OCI-LY7 (cell line): Measurements from ENCODE around the gene IL13RA2. TPM values are rescaled to one million over a fixed set of nuclear protein-coding genes. Genes with fewer than 3 reads are reported as not detected.

Experiments
- BruUV-seq: library from RNA; stranded (reverse); fragments of 400-500 nt; replicated peaks from 2 replicates; lab custom pipeline; 2021; lab: Mats Ljungman, UMichigan
- CTCF ChIA-PET: fragments of 300-600 bp; sonication (Branson Sonifier 250); formaldehyde crosslinking; loops from one replicate; lab custom pipeline; 2022; ENCODE audit warnings: antibody characterized with exemption; ENCODE audit not compliant: unreplicated experiment; lab: Charles Lee
- POLR2A ChIA-PET: fragments of 300-600 bp; sonication (Branson Sonifier 250); formaldehyde crosslinking; loops from one replicate; lab custom pipeline; 2022; ENCODE audit warnings: antibody characterized with exemption; lab: Charles Lee
- DNase-seq: peaks from one replicate; pipeline ENCODE4 v3.0.0-alpha.2; 2015; ENCODE audit warnings: low spot score
- H2AFZ ChIP-seq: fragments of 200-600 bp; sonication (generic), shearing (Covaris generic); 2 replicates; pipeline ENCODE4 v1.6.1; 2014; ENCODE audit warnings: mild to moderate bottlenecking, antibody characterized with exemption, low read length, moderate library complexity
- H3K27ac ChIP-seq: fragments of 200-600 bp; sonication (generic); 2 replicates; pipeline ENCODE4 v1.5.1; 2014; ENCODE audit warnings: mixed run types, low read depth, mild to moderate bottlenecking, moderate library complexity, low read length, inconsistent platforms; ENCODE audit not compliant: poor library complexity, severe bottlenecking
- H3K36me3 ChIP-seq: fragments of 200-600 bp; sonication (generic); 2 replicates; pipeline ENCODE4 v1.6.1; 2014; ENCODE audit warnings: mild to moderate bottlenecking, antibody characterized with exemption, low read length, moderate library complexity, mixed read lengths; ENCODE audit not compliant: insufficient read depth
- H3K4me1 ChIP-seq: fragments of 200-600 bp; sonication (generic); 2 replicates; pipeline ENCODE4 v1.5.1; 2014; ENCODE audit warnings: mild to moderate bottlenecking, low read length; ENCODE audit not compliant: insufficient read depth, poor library complexity, severe bottlenecking
- H3K4me2 ChIP-seq: fragments of 200-600 bp; sonication (generic); 2 replicates; pipeline ENCODE4 v1.6.1; 2014; ENCODE audit warnings: mild to moderate bottlenecking, low read length
- H3K4me3 ChIP-seq: fragments of 200-600 bp; sonication (generic); 2 replicates; pipeline ENCODE4 v1.5.1; 2014; ENCODE audit warnings: mild to moderate bottlenecking, low read depth, low read length; ENCODE audit not compliant: poor library complexity, severe bottlenecking
- H3K79me2 ChIP-seq: fragments of 200-600 bp; sonication (generic); 2 replicates; pipeline ENCODE4 v1.6.1; 2016; ENCODE audit warnings: low read depth, mild to moderate bottlenecking, low read length, moderate library complexity, mixed read lengths; ENCODE audit not compliant: insufficient read depth
- H3K9me2 ChIP-seq: fragments of 200-600 bp; sonication (generic); 2 replicates; pipeline ENCODE4 v1.6.1; 2016; ENCODE audit warnings: mild to moderate bottlenecking, low read length, mixed read lengths; ENCODE audit not compliant: insufficient read depth
- H3K9me3 ChIP-seq: fragments of 200-600 bp; sonication (generic); 2 replicates; pipeline ENCODE4 v1.6.1; 2014; ENCODE audit warnings: mild to moderate bottlenecking, mixed run types, low read length, mixed read lengths
- H4K20me1 ChIP-seq: fragments of 200-600 bp; sonication (generic); 2 replicates; pipeline ENCODE4 v1.6.1; 2014; ENCODE audit warnings: mild to moderate bottlenecking, antibody characterized with exemption, low read length, moderate library complexity, mixed read lengths; ENCODE audit not compliant: insufficient read depth
- CTCF ChIP-seq: fragments of 200-600 bp; sonication (generic); conservative IDR thresholded peaks from 2 replicates; pipeline ENCODE4 v1.5.1; 2014; ENCODE audit warnings: mild to moderate bottlenecking, antibody characterized with exemption, low read length, moderate library complexity, mixed read lengths
- EZH2phosphoT487 ChIP-seq: fragments of 200-600 bp; sonication (generic); IDR thresholded peaks from 2 replicates; pipeline ENCODE4 v1.6.1; 2018; ENCODE audit warnings: low read depth, borderline replicate concordance, mild to moderate bottlenecking, mixed run types, antibody characterized with exemption, low read length, moderate library complexity, mixed read lengths
- intact Hi-C: fragments of 100-400 bp; cut with micrococcal nuclease; formaldehyde crosslinking; loops from one replicate; pipeline ENCODE4 v1.10.0; 2022; ENCODE audit not compliant: unreplicated experiment
- total RNA-seq, 2 experiments: library from RNA; depleted of rRNA in 1 of 2; stranded (reverse); fragments of >200 nt in 1 of 2; shearing (Covaris generic) in 1 of 2; gene quantifications; 2 replicates each; pipeline ENCODE4 v1.2.3, GENCODE V29; 2014 to 2022

Gene IL13RA2
- total RNA-seq, 2 experiments from 2014 or later, result not detected

- H3K4me1 ChIP-seq, result no peaks in the 10 kb centered on the region
- no peak for DNase-seq
- TF ChIP-seq CTCF (no peak), EZH2phosphoT487 (no peak)
- H2AFZ ChIP-seq, result no peak overlapping the region
- CTCF ChIA-PET, result no interaction called here
- no peaks in the 10 kb centered on the region for H4K20me1 ChIP-seq
- no peak overlapping the region for H3K4me2 ChIP-seq
- no peak overlapping the region for H3K4me3 ChIP-seq
- no TSS peak for BruUV-seq
- no peak overlapping the region for H3K27ac ChIP-seq
- H3K9me2 ChIP-seq, result no peaks in the 10 kb centered on the region
- intact Hi-C loops, result no loop called here
- POLR2A ChIA-PET, result no interaction called here
- no peaks in the 10 kb centered on the region for H3K9me3 ChIP-seq
- H3K79me2 ChIP-seq, result no peaks in the 10 kb centered on the region
- no peaks in the 10 kb centered on the region for H3K36me3 ChIP-seq
These were observed 6.4 kb upstream of the IL13RA2 start for GRCh38 chrX:115023811-115024210.

GRCh38 chrX:115023139-115023538 lies 5.7 kb upstream of the IL13RA2 start:
- Histone ChIP-seq H3K79me2 (no peaks in the 10 kb centered on the region), H3K27ac (no peak overlapping the region), H3K9me2 (no peaks in the 10 kb centered on the region), H4K20me1 (no peaks in the 10 kb centered on the region), H2AFZ (no peak overlapping the region), H3K4me1 (no peaks in the 10 kb centered on the region), H3K36me3 (no peaks in the 10 kb centered on the region), H3K4me2 (no peak overlapping the region), H3K9me3 (no peaks in the 10 kb centered on the region), H3K4me3 (no peak overlapping the region)
- intact Hi-C loops, result no loop called here
- no peak for TF ChIP-seq EZH2phosphoT487
- no peak for TF ChIP-seq CTCF
- ChIA-PET POLR2A (no interaction called here), CTCF (no interaction called here)
- BruUV-seq, result no TSS peak
- no peak for DNase-seq

- CTCF ChIA-PET, result no interaction called here
- no peak for DNase-seq
- TF ChIP-seq CTCF (no peak), EZH2phosphoT487 (no peak)
These were observed 3.7 kb upstream of the IL13RA2 start for GRCh38 chrX:115021121-115021520.

More at GRCh38 chrX:115021121-115021520, 3.7 kb upstream of the IL13RA2 start:
- POLR2A ChIA-PET, result no interaction called here
- no peak overlapping the region for H2AFZ ChIP-seq
- H3K9me2 ChIP-seq, result no peaks in the 10 kb centered on the region
- BruUV-seq, result no TSS peak
- H3K36me3 ChIP-seq, result no peaks in the 10 kb centered on the region
- no peaks in the 10 kb centered on the region for H3K9me3 ChIP-seq
- no peaks in the 10 kb centered on the region for H3K4me1 ChIP-seq
- H4K20me1 ChIP-seq, result no peaks in the 10 kb centered on the region
- no peak overlapping the region for H3K27ac ChIP-seq
- H3K4me2 ChIP-seq, result no peak overlapping the region
- intact Hi-C loops, result no loop called here
- no peak overlapping the region for H3K4me3 ChIP-seq
- no peaks in the 10 kb centered on the region for H3K79me2 ChIP-seq
